Neural progenitor cell (in vitro differentiated cells): ENCODE data around the gene CCDC3. TPM values are rescaled to one million over a fixed set of nuclear protein-coding genes. Genes with fewer than 3 reads are reported as not detected.

Experiments used
- DNase-seq: peaks from one replicate; pipeline ENCODE4 v3.0.0-alpha.2; 2016; ENCODE audit warnings: low spot score
- H2AFZ ChIP-seq: fragments of 200-600 bp; sonication (generic); replicated peaks from 2 replicates; pipeline ENCODE4 v1.6.1; 2016; ENCODE audit warnings: antibody characterized with exemption
- H3F3A ChIP-seq: fragments of 200-600 bp; sonication (generic); 2 replicates; pipeline ENCODE4 v1.6.1; 2016; ENCODE audit warnings: antibody characterized with exemption, low read depth
- H3K27ac ChIP-seq: fragments of 200-600 bp; sonication (generic); 2 replicates; pipeline ENCODE4 v1.5.1; 2016; ENCODE audit warnings: mild to moderate bottlenecking
- H3K27me3 ChIP-seq: fragments of 200-600 bp; sonication (generic); 2 replicates; pipeline ENCODE4 v1.6.1; 2016; ENCODE audit warnings: mild to moderate bottlenecking, moderate library complexity
- H3K36me3 ChIP-seq: fragments of 200-600 bp; sonication (generic); 2 replicates; pipeline ENCODE4 v1.5.1; 2016
- H3K4me1 ChIP-seq: fragments of 200-600 bp; sonication (generic); 2 replicates; pipeline ENCODE4 v1.6.1; 2016; ENCODE audit warnings: mixed run types
- H3K4me2 ChIP-seq: fragments of 200-600 bp; sonication (generic); 2 replicates; pipeline ENCODE4 v1.6.1; 2016
- H3K4me3 ChIP-seq: fragments of 200-600 bp; sonication (generic); 2 replicates; pipeline ENCODE4 v1.5.1; 2016
- H3K79me2 ChIP-seq: fragments of 200-600 bp; sonication (generic); 2 replicates; pipeline ENCODE4 v1.6.1; 2016; ENCODE audit warnings: low read depth
- H3K9ac ChIP-seq: fragments of 200-600 bp; sonication (generic); 2 replicates; pipeline ENCODE4 v1.6.1; 2016
- H3K9me3 ChIP-seq: fragments of 200-600 bp; sonication (generic); 2 replicates; pipeline ENCODE4 v1.5.1; 2016; ENCODE audit warnings: low read depth
- H4K20me1 ChIP-seq: fragments of 200-600 bp; sonication (generic); 2 replicates; pipeline ENCODE4 v1.6.1; 2016; ENCODE audit warnings: low read depth
- H3K27ac Mint-ChIP-seq: 3 replicates; pipeline ENCODE4 v1.8.0; 2021; ENCODE audit warnings: mixed read lengths
- H3K27me3 Mint-ChIP-seq: 2 replicates; pipeline ENCODE4 v1.8.0; 2022; ENCODE audit warnings: low read depth, mild to moderate bottlenecking, inconsistent platforms, moderate library complexity, mixed read lengths; ENCODE audit not compliant: insufficient read depth
- H3K36me3 Mint-ChIP-seq: 3 replicates; pipeline ENCODE4 v1.8.0; 2021; ENCODE audit warnings: mixed read lengths
- H3K4me1 Mint-ChIP-seq: 3 replicates; pipeline ENCODE4 v1.8.0; 2021; ENCODE audit warnings: mixed read lengths
- H3K4me3 Mint-ChIP-seq: 3 replicates; pipeline ENCODE4 v1.8.0; 2021; ENCODE audit warnings: mild to moderate bottlenecking, moderate library complexity, mixed read lengths
- H3K9me3 Mint-ChIP-seq: 3 replicates; pipeline ENCODE4 v1.8.0; 2020; ENCODE audit warnings: mixed read lengths
- CTCF ChIP-seq: fragments of 200-600 bp; sonication (generic); IDR thresholded peaks from 2 replicates; pipeline ENCODE4 v1.5.1; 2017; ENCODE audit warnings: antibody characterized with exemption, mild to moderate bottlenecking
- EZH2 ChIP-seq: fragments of 200-600 bp; sonication (generic); IDR thresholded peaks from 2 replicates; pipeline ENCODE4 v1.6.1; 2017; ENCODE audit warnings: antibody characterized with exemption, mild to moderate bottlenecking, moderate library complexity
- EZH2phosphoT487 ChIP-seq: fragments of 200-600 bp; sonication (generic); IDR thresholded peaks from 2 replicates; pipeline ENCODE4 v1.6.1; 2017; ENCODE audit warnings: antibody characterized with exemption
- total RNA-seq: library from RNA; depleted of rRNA; stranded (reverse); fragments of >200 nt; gene quantifications from 2 replicates; pipeline ENCODE4 v1.2.3, GENCODE V29; 2015; ENCODE audit warnings: low replicate concordance

Gene CCDC3
- total RNA-seq, 1 donor from 2014 or later = not detected

- DNase-seq = no peak
- H3K27me3 Mint-ChIP-seq = peaks cover 8% of the 10 kb centered on the region
- Histone ChIP-seq H3K9me3 (no peaks in the 10 kb centered on the region), H3K27ac (no peak overlapping the region), H3K4me3 (no peak overlapping the region), H4K20me1 (no peaks in the 10 kb centered on the region), H3K27me3 (no peaks in the 10 kb centered on the region), H3K36me3 (no peaks in the 10 kb centered on the region), H3K4me2 (no peak overlapping the region), H3K79me2 (no peaks in the 10 kb centered on the region), H3F3A (no peaks in the 10 kb centered on the region), H3K4me1 (no peaks in the 10 kb centered on the region), H3K9ac (no peak overlapping the region), H2AFZ (no peak overlapping the region)
- peaks cover 23% of the 10 kb centered on the region for H3K4me1 Mint-ChIP-seq
- TF ChIP-seq CTCF (no peak), EZH2 (no peak), EZH2phosphoT487 (no peak)
- H3K27ac Mint-ChIP-seq = peak overlapping the region; percentile 78
- H3K4me3 Mint-ChIP-seq = no peak overlapping the region
- H3K9me3 Mint-ChIP-seq = no peaks in the 10 kb centered on the region
- H3K36me3 Mint-ChIP-seq = no peaks in the 10 kb centered on the region
Observed at GRCh38 chr10:12978891-12979290, 22.6 kb downstream of the CCDC3 start.

- Histone ChIP-seq H3K27ac (no peak overlapping the region), H2AFZ (no peak overlapping the region), H3K9ac (no peak overlapping the region), H3F3A (no peaks in the 10 kb centered on the region), H3K4me2 (no peak overlapping the region), H3K36me3 (no peaks in the 10 kb centered on the region), H3K27me3 (no peaks in the 10 kb centered on the region), H4K20me1 (no peaks in the 10 kb centered on the region), H3K9me3 (no peaks in the 10 kb centered on the region), H3K4me3 (no peak overlapping the region), H3K4me1 (no peaks in the 10 kb centered on the region), H3K79me2 (no peaks in the 10 kb centered on the region)
- H3K27ac Mint-ChIP-seq = no peak overlapping the region
- TF ChIP-seq CTCF = no peak
- TF ChIP-seq EZH2 = no peak
- no peaks in the 10 kb centered on the region for H3K9me3 Mint-ChIP-seq
- H3K4me3 Mint-ChIP-seq = peak overlapping the region; percentile 41
- H3K27me3 Mint-ChIP-seq = peaks cover 11% of the 10 kb centered on the region
- H3K4me1 Mint-ChIP-seq = peaks cover 23% of the 10 kb centered on the region
- no peaks in the 10 kb centered on the region for H3K36me3 Mint-ChIP-seq
- no peak for DNase-seq
Observed at GRCh38 chr10:12975906-12976305, 25.6 kb downstream of the CCDC3 start.

GRCh38 chr10:12975266-12975665, 26.2 kb downstream of the CCDC3 start:
- Histone ChIP-seq H3K9ac (no peak overlapping the region), H3K9me3 (no peaks in the 10 kb centered on the region), H3K4me3 (no peak overlapping the region), H3K4me2 (no peak overlapping the region), H3K27me3 (no peaks in the 10 kb centered on the region), H2AFZ (no peak overlapping the region), H4K20me1 (no peaks in the 10 kb centered on the region), H3K79me2 (no peaks in the 10 kb centered on the region), H3K27ac (no peak overlapping the region), H3F3A (no peaks in the 10 kb centered on the region), H3K4me1 (no peaks in the 10 kb centered on the region), H3K36me3 (no peaks in the 10 kb centered on the region)
- Mint-ChIP-seq H3K36me3 (no peaks in the 10 kb centered on the region), H3K4me1 (peaks cover 17% of the 10 kb centered on the region), H3K27me3 (peaks cover 11% of the 10 kb centered on the region), H3K9me3 (no peaks in the 10 kb centered on the region), H3K4me3 (no peak overlapping the region), H3K27ac (no peak overlapping the region)
- DNase-seq = peak; percentile 19
- TF ChIP-seq CTCF (peak; percentile 23), EZH2 (no peak), EZH2phosphoT487 (no peak)
